T-helper 2 cell treated with Interferon-gamma antibody and Interleukin-4, amounts not matched to agents 100 ng/mL and 5 ng/mL, for 36 hours (primary cell): ENCODE measurements around the gene SLCO4A1. TPM values are rescaled to one million over a fixed set of nuclear protein-coding genes. Genes with fewer than 3 reads are reported as not detected.

ENCODE experiments used
- intact Hi-C: fragments of 100-400 bp; cut with micrococcal nuclease; formaldehyde crosslinking; loops from one replicate; pipeline ENCODE4 v1.15.1; 2023
- total RNA-seq: library from RNA; stranded (reverse); gene quantifications from 2 replicates; pipeline ENCODE4 v1.2.3, GENCODE V29; 2022

The SLCO4A1 gene
- total RNA-seq, 1 donor from 2014 or later: 57.2 TPM

DNA sequence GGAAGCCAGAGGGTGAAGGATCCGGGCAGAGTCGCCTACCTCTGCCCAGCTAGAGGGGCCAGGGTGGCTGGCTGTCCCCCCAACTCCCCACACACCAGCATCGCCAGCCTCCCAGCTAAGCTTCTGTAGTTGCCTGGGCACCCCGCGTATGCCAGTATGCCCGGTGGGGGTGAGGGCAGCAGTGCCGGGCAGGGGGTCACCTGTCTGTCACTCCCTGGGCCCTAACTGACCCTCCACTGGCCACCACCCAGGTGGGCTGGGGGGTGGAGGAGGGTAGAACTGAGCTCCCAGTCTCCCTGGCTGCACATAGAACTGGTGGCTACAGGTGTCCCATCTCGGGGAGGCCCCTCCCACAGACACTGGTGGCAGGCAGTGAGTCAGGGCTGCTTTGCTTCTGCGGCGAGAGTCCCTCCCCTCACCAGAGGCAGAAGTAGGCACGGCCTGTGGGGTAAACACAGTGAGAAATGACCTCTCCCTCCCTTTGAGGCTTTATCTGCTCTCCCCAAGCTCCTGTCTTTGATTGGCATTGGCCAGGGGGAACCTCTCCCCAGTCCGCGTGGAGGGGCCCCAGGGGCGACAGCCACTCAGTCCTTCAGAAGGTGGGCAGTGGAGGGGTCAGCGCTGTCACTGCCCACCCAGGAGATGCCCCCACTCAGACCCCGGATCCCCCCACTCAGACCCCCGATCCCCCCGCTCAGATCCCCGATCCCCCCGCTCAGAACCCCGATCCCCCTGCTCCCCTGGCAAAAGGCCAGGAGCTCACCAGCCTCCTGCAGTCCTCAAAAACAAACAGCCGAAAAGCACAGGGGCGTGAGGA lies 68.8 kb downstream of the SLCO4A1 start:
- intact Hi-C loops: no loop called here

DNA sequence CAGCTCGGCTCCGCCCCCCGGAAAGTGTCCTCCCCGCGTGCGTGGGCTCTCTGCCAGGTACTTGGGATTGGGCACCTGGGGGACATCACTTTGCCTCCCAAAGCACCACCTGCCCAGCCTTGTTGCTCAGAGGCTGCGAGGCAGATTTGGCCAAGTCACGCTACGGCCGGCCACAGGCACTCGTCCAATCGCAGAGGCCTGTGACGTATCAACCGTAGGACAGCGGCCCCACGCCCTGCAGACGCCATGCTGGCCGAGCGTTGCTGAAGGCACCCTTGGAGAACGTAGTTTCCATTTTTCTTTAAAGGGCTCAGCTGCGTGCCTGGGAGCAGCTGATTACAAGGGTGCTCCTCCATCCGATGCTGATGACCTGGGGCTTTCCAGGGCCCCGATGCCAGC lies 69.4 kb downstream of the SLCO4A1 start:
- intact Hi-C loops: no loop called here

DNA sequence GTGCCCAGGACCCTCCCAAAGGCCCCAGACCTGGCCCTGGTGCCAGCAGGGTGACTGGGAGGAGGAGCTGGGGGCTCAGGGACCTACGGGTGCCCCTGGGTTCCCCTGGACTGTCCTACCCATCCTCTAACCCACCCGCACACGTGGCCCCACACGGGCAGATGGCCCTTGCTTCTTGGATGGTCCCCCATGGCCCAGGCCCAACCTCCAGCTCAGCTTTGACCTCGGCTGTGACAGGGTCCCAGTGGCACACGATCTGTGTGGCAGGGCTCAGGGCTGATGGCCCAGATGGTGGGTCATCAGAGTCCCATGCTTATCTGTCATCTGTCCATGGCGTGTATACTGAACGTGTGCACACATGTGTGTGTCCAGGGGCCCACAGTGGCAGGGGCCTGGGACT lies 70.3 kb downstream of the SLCO4A1 start:
- intact Hi-C loops: no loop called here

DNA sequence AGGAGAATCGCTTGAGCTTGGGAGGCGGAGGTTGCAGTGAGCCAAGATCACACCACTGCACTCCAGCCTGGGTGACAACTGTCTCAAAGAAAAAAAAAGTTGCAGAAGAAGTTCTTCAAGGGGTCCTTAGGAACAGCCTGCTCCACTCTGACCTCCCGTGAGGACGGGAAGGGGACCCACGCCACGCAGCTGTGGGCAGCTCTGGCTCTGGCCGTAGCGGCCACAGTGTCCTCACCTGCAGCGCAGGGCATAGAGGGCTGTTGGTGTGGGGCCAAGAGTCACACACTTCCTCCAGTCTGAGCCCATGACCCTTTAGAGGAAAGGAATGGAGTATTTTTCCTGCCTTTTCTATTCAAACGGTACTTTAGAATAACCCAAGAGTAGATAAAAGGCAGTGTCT lies 71.7 kb downstream of the SLCO4A1 start:
- intact Hi-C loops: no loop called here

DNA sequence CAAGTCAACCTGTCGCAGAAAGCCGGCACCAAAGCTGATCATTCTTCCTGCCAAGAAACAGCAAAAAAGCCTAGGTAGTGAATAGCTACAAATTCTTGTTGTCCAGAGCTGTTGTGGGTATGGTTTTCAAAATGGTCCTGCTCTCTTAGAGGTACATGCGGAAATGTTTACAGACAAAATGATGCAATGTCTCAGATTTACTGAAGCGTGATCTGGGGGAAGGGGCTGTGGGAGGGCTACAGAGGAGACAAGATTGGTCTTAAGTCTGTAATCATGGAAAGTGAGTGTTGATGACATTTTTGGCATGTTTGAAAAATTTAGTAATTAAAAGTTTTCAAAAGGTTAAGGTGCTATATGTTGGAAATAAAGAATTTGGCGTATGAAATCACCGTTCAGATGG lies 72.5 kb downstream of the SLCO4A1 start:
- intact Hi-C loops: no loop called here

DNA sequence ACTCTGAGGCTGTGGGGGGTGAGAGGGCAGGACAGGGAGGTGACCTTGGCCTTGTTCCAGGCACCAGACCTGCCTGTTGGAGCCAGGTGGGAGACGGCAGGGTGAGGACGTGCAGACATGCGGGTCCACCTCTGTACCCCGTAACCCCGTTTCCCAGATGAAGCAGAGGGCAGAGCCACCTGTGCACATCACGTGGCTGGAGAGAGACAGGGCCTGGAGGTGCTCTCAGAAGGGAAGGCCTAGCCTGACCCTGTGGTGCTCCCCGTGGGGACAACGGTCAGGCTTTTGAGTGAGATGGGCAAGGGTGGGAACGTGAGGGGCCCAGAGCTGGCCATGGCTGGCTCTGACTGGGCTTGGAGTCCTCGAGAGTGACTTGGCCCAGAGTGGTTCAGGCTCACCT lies 72.9 kb downstream of the SLCO4A1 start:
- intact Hi-C loops: no loop called here

DNA sequence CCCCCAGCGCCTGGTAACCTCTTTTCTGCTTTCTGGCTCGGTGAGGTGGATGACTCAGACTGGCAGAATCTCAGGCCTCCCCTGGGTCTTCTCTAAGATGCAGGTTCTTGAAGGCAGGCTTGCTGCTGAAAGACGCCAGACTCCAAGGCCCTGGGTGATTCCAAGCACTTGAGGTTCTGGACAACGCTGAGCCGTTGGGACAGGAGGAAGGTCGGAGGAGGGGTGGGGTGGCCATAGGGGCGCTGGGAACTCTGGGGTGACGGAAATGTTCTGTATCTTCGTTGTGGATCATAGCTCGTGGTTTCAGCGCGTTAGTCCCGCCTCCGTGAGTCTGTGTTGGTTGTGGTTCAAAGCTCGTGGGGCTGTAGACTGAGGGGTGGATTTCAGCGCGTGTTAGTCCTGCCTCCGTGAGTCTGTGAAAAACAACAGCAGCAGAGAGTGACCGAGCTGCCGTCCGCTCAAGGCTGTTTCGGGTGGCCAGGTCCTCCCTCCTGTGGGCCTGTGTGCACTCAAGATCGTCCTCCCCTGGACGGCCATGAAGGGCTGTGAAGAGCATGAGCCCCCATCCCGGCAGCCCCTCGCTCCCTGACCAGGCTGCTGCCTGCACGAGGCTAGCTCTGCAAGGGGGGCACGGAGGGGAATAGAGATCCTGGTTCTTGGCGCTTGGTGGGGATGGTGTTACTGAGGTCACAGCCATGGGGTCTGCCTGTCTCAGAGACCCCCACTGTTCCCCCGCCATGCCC lies 74.1 kb downstream of the SLCO4A1 start:
- intact Hi-C loops: loop anchor here (1.0 kb wide), 1 partner anchor 24 kb away; no protein-coding TSS in a partner anchor

DNA sequence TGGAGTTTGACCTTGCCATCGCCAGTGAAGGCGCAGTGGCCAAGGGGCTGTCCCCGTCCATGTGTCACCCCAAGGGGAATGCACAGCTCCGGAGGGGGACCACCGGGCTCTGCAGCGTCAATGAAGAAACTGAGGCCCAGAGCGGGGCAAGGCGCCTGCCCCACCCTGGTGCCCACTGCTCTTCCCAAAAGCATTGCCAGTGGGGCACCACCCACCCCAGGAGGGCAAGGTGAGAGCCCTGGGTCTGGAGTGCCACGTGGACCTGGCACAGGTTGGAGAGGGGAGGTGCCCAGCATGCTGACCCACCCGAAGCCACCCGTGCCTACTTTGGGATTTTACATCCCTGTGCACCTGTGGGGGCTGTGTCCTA lies 74.6 kb downstream of the SLCO4A1 start:
- intact Hi-C loops: loop anchor here (1.0 kb wide), 1 partner anchor 23 kb away; no protein-coding TSS in a partner anchor

DNA sequence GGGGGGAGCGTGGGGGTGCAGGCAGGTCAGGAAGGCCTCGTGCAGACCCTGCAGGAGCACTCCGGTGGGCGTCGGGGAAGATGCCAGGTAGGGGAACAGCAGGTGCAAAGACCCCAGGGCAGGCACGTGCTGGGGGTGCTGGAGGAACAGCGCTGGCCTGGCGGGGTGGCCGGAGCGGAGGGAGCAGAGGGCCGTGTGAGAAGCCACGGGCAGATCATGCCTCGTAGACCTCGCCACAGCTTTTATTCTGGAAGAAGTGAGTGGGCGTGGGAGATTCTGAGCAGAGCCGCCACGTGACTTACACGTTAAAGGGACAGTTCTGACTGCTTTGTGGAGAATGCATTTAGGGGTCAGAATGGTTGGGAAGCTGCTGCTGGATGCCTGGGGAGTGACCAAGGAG lies 75.6 kb downstream of the SLCO4A1 start:
- intact Hi-C loops: no loop called here

DNA sequence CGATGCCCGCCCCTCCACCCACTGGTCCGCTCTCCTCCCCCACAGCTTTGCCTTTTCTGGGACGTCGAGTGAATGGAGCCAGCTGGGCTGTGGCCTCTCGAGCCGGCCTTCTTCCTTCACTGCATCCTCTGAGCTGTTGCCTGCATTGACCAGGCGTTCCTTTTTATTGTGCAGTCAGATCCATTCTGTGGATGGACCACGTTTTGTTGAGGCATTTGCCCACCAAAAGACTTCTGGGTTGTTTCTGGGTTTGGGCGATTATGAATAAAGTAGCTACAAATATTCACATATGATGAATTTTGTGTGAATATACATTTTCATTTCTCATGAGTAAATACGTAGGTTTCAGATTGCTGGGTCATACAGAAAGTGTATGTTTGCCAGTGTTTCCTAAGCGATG lies 76.2 kb downstream of the SLCO4A1 start:
- intact Hi-C loops: no loop called here

DNA sequence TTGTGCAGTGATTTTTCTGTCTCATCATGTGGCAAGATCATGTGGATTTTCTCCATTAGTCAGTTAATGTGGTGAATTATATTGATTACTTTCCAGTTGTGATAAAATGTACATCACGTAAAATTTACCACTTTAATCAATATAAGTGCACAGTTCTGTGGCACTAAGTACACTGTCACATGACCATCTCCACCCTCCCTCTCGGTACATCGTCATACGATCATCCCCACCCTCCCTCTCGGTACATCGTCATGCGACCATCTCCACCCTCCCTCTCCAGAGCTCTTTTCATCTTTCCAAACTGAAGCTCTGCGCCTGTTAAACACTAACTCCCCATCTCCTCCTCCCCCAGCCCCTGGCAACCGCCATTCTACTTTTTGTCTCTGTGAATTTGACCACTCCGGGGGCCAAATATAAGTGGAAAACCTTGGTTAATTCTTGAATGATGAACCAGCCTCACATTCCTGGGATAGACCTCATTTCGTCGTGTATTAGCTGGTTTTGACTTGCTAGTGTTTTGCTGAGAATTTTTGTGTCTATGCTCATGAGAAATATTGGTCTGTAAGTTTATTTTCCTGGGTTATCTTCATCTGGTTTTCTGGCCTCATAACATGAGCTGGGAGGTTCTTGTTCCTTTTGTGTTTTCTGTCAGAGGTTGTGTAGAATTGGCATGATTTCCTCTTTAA lies 77.1 kb downstream of the SLCO4A1 start:
- intact Hi-C loops: no loop called here

Other genes starting within 250 kb of the SLCO4A1 start
- gene CABLES2, start 235.2 kb upstream of the SLCO4A1 start, total RNA-seq: 21.9 and 22.0 TPM in 2 replicates
- gene RBBP8NL, start 215.0 kb upstream of the SLCO4A1 start, total RNA-seq: not detected in 2 replicates
- not detected in 2 replicates for gene GATA5, start 166.5 kb upstream of the SLCO4A1 start, total RNA-seq
- 0.23 and 0.34 TPM in 2 replicates for gene NTSR1, start 66.3 kb downstream of the SLCO4A1 start, total RNA-seq
- gene MRGBP, start 154.0 kb downstream of the SLCO4A1 start, total RNA-seq: 15.2 TPM in 2 replicates
- 77.5 and 79.2 TPM in 2 replicates for gene OGFR, start 162.3 kb downstream of the SLCO4A1 start, total RNA-seq
- gene COL9A3, start 174.5 kb downstream of the SLCO4A1 start, total RNA-seq: 0.89 and 1.1 TPM in 2 replicates
- 7.2 and 7.5 TPM in 2 replicates for gene TCFL5, start 219.3 kb downstream of the SLCO4A1 start, total RNA-seq